Coronary artery (tissue), 2 donors: ENCODE results near the gene CAMTA1.

Experiments
- DNase-seq: peaks from one replicate; pipeline ENCODE4 v3.0.0-alpha.2; 2017; ENCODE audit warnings: low spot score
- H3K27ac ChIP-seq, 2 donors: fragments of 200-600 bp; sonication (generic); one replicate each; pipeline ENCODE4 v1.5.1; 2016 to 2019
- H3K4me3 ChIP-seq: fragments of 200-600 bp; sonication (generic); 2 replicates; pipeline ENCODE4 v1.5.1; 2016; ENCODE audit warnings: mild to moderate bottlenecking, moderate library complexity
- CTCF ChIP-seq: fragments of 200-600 bp; sonication (generic); IDR thresholded peaks from one replicate; pipeline ENCODE4 v1.5.1; 2019; ENCODE audit warnings: antibody characterized with exemption

The CAMTA1 gene

DNA sequence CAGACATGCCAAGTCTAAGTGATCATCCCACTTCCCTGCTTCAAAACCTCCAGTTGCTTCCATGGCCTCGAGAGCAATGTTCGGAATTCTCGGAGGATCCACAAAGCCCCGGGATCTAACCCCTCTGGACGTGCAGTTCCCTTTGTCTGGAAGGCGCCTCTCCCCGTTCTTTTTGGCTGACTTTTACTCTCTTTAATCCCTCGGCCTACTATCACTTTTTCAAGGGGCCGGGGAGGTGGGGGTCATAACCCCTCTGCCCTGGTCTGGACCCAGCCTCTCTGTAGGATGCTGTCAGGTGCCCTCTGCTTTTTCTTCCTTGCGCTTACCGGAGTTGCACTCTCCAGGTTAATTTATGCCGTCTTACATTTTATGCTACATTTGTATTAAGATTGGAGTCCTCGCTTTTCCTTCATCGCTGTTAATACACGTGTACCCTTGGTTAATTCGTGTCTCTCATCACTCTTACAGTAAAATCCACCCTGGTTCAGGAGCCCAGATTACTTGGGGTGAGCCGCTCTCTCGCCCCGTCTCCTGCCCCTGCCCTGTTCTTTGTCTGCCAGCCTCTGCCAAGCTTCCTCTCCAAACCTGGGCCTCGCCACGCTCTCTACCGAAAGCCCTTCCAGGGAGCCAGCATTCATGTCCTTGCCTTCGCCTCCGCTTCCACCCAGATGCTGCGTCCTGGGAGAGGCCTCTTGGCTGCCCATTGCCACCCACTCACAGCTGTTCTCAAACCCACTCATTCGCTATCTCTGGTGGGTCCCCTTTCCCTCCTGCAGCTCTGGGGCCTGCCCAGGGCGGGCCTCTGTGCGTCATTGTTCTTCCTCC lies 448.6 kb downstream of the CAMTA1 start:
- Histone ChIP-seq H3K27ac (no peak overlapping the region), H3K4me3 (no peak overlapping the region)
- TF ChIP-seq CTCF = no peak
- no peak for DNase-seq

DNA sequence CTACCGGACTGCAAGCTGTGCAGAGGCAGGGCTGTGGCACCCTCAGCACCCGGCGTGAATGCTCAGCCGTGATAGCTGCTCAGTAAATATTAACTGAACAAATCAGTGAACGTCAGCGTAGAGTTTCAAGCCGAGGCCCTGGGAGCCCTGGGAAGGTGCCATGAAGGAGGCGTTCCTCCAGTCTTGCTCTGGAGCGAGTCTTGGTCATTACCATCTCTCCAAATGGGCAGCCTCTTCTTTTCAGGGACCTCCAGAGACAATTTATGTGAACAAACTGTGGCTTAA lies 449.2 kb downstream of the CAMTA1 start:
- DNase-seq = no peak
- Histone ChIP-seq H3K4me3 (no peak overlapping the region), H3K27ac (no peak overlapping the region)
- no peak for TF ChIP-seq CTCF

GRCh38 chr1:7235871-7236517 lies 450.7 kb downstream of the CAMTA1 start:
- DNase-seq = no peak
- no peak for TF ChIP-seq CTCF
- no peak overlapping the region for H3K27ac ChIP-seq
- no peak overlapping the region for H3K4me3 ChIP-seq

- no peak for TF ChIP-seq CTCF
- Histone ChIP-seq H3K27ac (no peak overlapping the region), H3K4me3 (no peak overlapping the region)
- no peak for DNase-seq
Measured at GRCh38 chr1:7236844-7237515, 451.7 kb downstream of the CAMTA1 start.

- Histone ChIP-seq H3K4me3 (no peak overlapping the region), H3K27ac (no peak overlapping the region)
- no peak for DNase-seq
- TF ChIP-seq CTCF = no peak
Measured at GRCh38 chr1:7247158-7247557, 461.9 kb downstream of the CAMTA1 start.

- Histone ChIP-seq H3K27ac (no peak overlapping the region), H3K4me3 (no peak overlapping the region)
- no peak for TF ChIP-seq CTCF
- DNase-seq = no peak
Measured at GRCh38 chr1:7247791-7248548, 462.7 kb downstream of the CAMTA1 start.
